HPDE6-E6E7 (cell line): ENCODE results near the gene TAS2R39.

Source experiments
- DNase-seq: peaks from one replicate; pipeline ENCODE4 v3.0.0; 2011; ENCODE audit warnings: missing footprints; ENCODE audit errors: extremely low spot score

The TAS2R39 gene

DNA sequence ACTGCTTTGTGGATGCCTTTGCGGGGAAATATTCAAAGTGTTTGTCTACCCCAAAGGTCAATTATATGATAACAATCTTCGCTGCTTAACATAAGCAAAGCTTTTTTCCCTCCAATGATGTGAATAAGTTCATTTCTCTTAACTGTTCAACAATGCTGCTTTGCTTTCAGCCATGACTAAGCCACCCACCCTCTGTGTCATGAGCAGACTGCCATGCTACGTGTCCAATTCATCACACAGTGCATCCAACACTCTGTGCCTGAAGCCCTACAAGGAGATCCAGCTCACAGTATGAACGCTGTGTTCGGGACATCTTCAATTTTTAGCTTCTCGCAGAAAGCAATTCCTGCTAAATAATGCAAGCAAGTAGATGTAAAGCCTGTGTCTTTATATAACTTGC is 32.9 kb downstream of the TAS2R39 start:
- DNase-seq = no peak

GRCh38 chr7:143216686-143217085 is 33.5 kb downstream of the TAS2R39 start:
- no peak for DNase-seq

- DNase-seq = no peak
Observed at GRCh38 chr7:143217806-143218205, 34.6 kb downstream of the TAS2R39 start.

DNA sequence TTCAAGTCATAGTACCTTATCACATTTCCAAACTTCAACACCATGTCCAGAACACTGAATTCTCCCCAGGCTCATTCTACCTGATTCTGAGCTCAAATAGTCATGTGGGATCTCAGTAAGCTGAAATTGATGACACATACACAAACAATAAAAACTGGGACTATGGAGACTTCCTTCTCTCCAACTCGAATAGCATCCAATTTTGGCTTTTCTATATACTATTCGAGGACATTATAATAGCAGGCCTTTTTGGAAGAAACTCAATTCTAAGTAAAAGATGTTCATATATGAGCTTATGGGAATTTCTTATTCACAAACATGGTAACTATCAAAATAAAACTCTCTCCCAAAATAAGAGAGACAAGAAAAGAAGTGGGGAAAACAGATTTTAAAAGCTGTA is 38.1 kb downstream of the TAS2R39 start:
- no peak for DNase-seq

- DNase-seq = no peak
Observed at GRCh38 chr7:143221737-143222136, 38.5 kb downstream of the TAS2R39 start, which contains the start of gene TAS2R40. Gene TAS2R40, plus strand, starts transcription at chr7:143222037. Its CDS starts 42 bp downstream, at chr7:143222079.

GRCh38 chr7:143222782-143223181 is 39.6 kb downstream of the TAS2R39 start:
- DNase-seq = no peak

DNA sequence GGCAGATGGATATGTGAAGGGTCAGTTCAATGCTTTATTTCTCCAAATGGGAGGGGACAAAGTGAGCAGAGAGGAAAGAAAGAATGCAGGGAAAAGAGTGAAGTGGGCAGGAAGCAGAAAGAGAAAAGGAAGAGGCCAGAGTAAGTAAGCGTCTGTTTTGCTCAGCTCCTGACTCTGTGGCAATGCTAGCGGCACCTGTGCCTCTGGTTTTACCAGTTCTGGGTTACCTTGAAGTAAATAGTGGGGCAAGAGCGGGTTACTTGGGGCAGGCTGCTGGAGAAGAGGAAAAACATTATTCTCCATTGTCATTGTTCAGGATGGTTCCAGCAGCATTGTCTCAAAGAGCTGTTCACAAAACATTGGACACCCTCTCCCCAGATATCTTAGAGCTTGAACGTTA is 40.6 kb downstream of the TAS2R39 start:
- no peak for DNase-seq

DNA sequence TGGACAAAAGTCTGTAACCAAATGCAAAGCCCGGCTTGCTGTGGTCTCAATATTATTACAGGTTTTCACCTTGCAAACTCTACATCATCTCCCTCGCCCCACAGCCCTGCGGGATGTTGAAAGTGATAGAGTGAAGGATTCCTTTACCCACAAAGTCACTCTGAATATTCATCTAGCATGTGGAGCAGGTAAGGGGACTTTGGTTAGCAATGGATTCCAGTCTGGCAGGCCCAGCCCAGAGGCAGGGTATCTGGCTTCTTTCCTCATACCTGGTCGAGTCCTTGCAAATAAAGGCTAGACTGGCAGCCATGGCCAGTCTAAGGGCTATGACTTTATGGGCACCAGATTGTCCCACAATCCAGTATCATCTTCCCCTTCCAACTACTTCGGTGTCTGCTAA is 41.8 kb downstream of the TAS2R39 start:
- no peak for DNase-seq

DNA sequence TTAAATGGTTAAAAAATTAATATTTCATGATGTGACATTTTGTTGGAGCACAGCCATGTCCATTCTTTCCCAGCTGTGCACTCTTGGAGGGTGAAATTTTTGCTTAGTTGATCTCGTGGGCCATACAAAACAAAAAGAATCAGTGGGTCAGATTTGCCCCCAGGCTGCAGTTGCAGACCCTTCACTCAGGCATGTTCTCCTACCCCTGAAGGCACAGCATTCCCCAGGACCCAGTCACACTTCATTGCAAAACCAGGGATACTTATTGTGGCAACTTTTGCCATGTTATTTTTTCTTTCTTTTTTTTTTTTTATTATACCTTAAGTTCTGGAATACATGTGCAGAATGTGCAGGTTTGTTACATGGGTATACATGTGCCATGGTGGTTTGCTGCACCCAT is 44.6 kb downstream of the TAS2R39 start:
- DNase-seq = no peak

- no peak for DNase-seq
Observed at GRCh38 chr7:143229054-143229790, 46.0 kb downstream of the TAS2R39 start.

DNA sequence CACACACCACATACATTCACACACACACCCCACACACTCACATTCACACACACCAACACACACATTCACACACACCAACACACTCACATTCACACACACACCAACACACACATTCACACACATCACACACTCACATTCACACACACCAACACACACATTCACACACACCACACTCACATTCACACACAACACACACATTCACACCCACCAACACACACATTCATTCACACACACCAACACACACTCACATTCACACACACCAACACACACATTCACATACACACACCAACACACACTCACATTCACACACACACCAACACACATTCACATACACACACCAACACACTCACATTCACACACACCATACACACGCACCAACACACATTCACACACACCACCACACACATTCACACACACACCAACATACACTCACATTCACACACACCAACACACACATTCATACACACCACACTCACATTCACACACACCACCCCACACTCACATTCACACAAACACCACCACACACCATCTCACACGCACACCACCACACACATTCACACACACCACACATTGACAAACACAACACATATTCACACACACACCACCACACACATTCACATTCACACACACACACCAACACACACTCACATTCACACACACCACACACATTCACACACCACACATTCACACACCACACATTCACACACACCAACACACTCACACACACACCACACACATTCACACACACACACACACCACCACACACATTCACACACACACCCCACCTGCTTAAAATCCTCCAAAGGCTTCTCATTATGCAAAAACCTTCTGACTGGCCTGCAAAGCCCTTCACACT is 47.6 kb downstream of the TAS2R39 start:
- no peak for DNase-seq
